Heart left ventricle (tissue), 16 donors: ENCODE data around the gene CUL3. TPM values are rescaled to one million over a fixed set of nuclear protein-coding genes. Genes with fewer than 3 reads are reported as not detected.

Source experiments
- ATAC-seq, 4 donors: fragments of 200-7000 bp; cut with Tn5 transposase; one replicate each; pipeline ENCODE4 v1.9.1; 2020 to 2022; ENCODE audit warnings: moderate library complexity in 4 of 4, mild to moderate bottlenecking in 3 of 4, moderate number of reproducible peaks in 1 of 4
- DNase-seq, 5 donors: peaks; one replicate each; pipeline ENCODE4 v3.0.0-alpha.2; 2020
- H3K27ac ChIP-seq, 12 donors: fragments of 200-600 bp; sonication (generic) in 4 of 12; one replicate each; pipeline versions ENCODE4 v1.5.0 to v1.8.0; 2016 to 2022; ENCODE audit warnings: mild to moderate bottlenecking in 2 of 12
- H3K27me3 ChIP-seq, 9 donors: fragments of 200-600 bp; sonication (generic) in 2 of 9; one replicate each; pipeline versions ENCODE4 v1.5.1 to v1.8.0; 2016 to 2022; ENCODE audit warnings: mild to moderate bottlenecking in 3 of 9
- H3K36me3 ChIP-seq, 9 donors: fragments of 200-600 bp; sonication (generic) in 2 of 9; one replicate each; pipeline versions ENCODE4 v1.5.0 to v1.8.0; 2018 to 2022; ENCODE audit warnings: mild to moderate bottlenecking in 2 of 9
- H3K4me1 ChIP-seq, 12 donors: fragments of 200-600 bp; sonication (generic) in 4 of 12; one replicate each; pipeline versions ENCODE4 v1.5.0 to v1.8.0; 2016 to 2022; ENCODE audit warnings: mild to moderate bottlenecking in 3 of 12
- H3K4me3 ChIP-seq, 12 donors: fragments of 200-600 bp; sonication (generic) in 4 of 12; one replicate each; pipeline versions ENCODE4 v1.5.0 to v1.8.0; 2017 to 2022; ENCODE audit warnings: mild to moderate bottlenecking in 9 of 12, moderate library complexity in 4 of 12
- H3K9me3 ChIP-seq, 12 donors: fragments of 200-600 bp; sonication (generic) in 4 of 12; one replicate each; pipeline versions ENCODE4 v1.5.0 to v1.8.0; 2016 to 2022; ENCODE audit warnings: mild to moderate bottlenecking in 1 of 12
- CTCF ChIP-seq, 12 donors: fragments of 200-600 bp; sonication (generic) in 4 of 12; IDR thresholded peaks; one replicate each; pipeline versions ENCODE4 v1.5.0 to v1.8.0; 2018 to 2022; ENCODE audit warnings: antibody characterized with exemption in 12 of 12, mild to moderate bottlenecking in 5 of 12
- POLR2A ChIP-seq, 2 donors: fragments of 450-650 bp; IDR thresholded peaks; one replicate each; pipeline ENCODE4 v1.6.1; 2017; ENCODE audit warnings: antibody characterized with exemption in 2 of 2, mild to moderate bottlenecking in 2 of 2, moderate library complexity in 2 of 2
- WGBS, 4 donors: extraction: QIAGEN DNeasy Blood & Tissue Kit in 2 of 4; methylation state at CpG; one replicate each; pipeline versions ENCODE4 v1.1.5 to v1.1.7; 2013 to 2018; 5-methylcytosine and 5-hydroxymethylcytosine counted together
- intact Hi-C, 10 donors: fragments of 100-400 bp; cut with DNase I; formaldehyde crosslinking; loops; one replicate each; pipeline versions ENCODE4 v1.11.1 to v1.14.2; 2022
- polyA plus RNA-seq, 2 donors: library from polyadenylated mRNA; stranded (reverse); fragments of 200-250 nt; gene quantifications; one replicate each; pipeline ENCODE4 v1.2.3, GENCODE V29; 2013
- total RNA-seq, 9 donors: library from RNA; depleted of rRNA in 2 of 9; stranded (reverse); fragments of >200 nt in 2 of 9; fragmentation: NEBNext Ultra II Directional in 3 of 9; extraction: Animal tissue kit (Norgen Biotek cat#: 25700) in 3 of 9; gene quantifications; one replicate each; pipeline versions ENCODE4 v1.1.0 to v1.2.4, GENCODE V29; 2016 to 2023
- donor health status: ischemic (EF 13 %, LVEDD 7.1; RV severe dilation, severe dysfunction).
- donor health status: healthy with polysubstance abuse.
- donor health status: DM: no; HTN: yes; CAD: no.
- donor health status: DM: no; HTN: no; CAD: no.
- donor health status: ischemic (EF 25% LVEDD 6.9; RV normal size, moderate dysfunction).
- donor health status: ischemic (EF 25% LVEDD 5.7; RV mildly dilated, moderate dysfunction).
- donor health status: healthy.
- donor health status: DM: yes; HTN: yes; CAD: no.
- donor health status: ischemic (EF 35%, LVEDD 5.7; RV mildly dilated, moderate dysfunction).
- donor health status: nonischemic (EF 11% LVEDD 7.7; RV severe dilation, severe dysfunction).
- donor health status: DM: yes; HTN: yes; CAD: no.
- donor health status: PGD.
- donor health status: ischemic (EF 29% LVEDD 5.4; RV normal size, mild dysfunction).
- donor health status: nonischemic (EF 23%, LVEDD 6.1; RV moderate dilation, normal function).

Gene CUL3
- total and polyA plus RNA-seq, 11 donors, result 54.6 to 87.0 (median 72.4) TPM

- H3K4me3 ChIP-seq, result no peak overlapping the region
- H3K9me3 ChIP-seq, result no peaks in the 10 kb centered on the region
- DNase-seq (no peak), ATAC-seq (no peak)
- no peak overlapping the region for H3K27ac ChIP-seq
- H3K27me3 ChIP-seq, result peaks cover 0 to 19% (median 2%) of the 10 kb centered on the region in 9 donors
- WGBS, 4 donors, result 74 to 81% (median 78%) methylated on average over 5 of the region's 5 CpGs
- no peak for TF ChIP-seq POLR2A (IDR thresholded peaks at IDR 0.05)
- TF ChIP-seq CTCF (IDR thresholded peaks at IDR 0.05), result no peak
- H3K4me1 ChIP-seq, result peaks cover 0 to 12% (median 0%) of the 10 kb centered on the region in 12 donors
- intact Hi-C loops, result loop anchor here in 3 of 10 donors (5.0 to 10.0 kb wide), 4 partner anchors 34 to 214 kb away; no protein-coding TSS in a partner anchor
- no peaks in the 10 kb centered on the region for H3K36me3 ChIP-seq
Measured at GRCh38 chr2:224440988-224441387, 144.2 kb downstream of the CUL3 start.

- H3K27ac ChIP-seq, result no peak overlapping the region
- H3K4me1 ChIP-seq, result peaks cover 0 to 12% (median 0%) of the 10 kb centered on the region in 12 donors
- peaks cover 0 to 19% (median under 1%) of the 10 kb centered on the region in 9 donors for H3K27me3 ChIP-seq
- ATAC-seq, result no peak
- no peak overlapping the region for H3K4me3 ChIP-seq
- TF ChIP-seq POLR2A (IDR thresholded peaks at IDR 0.05) (no peak), CTCF (IDR thresholded peaks at IDR 0.05) (no peak)
- intact Hi-C loops, result no loop called here
- no peak for DNase-seq
- no peaks in the 10 kb centered on the region for H3K36me3 ChIP-seq
- H3K9me3 ChIP-seq, result no peaks in the 10 kb centered on the region
Measured at GRCh38 chr2:224438726-224439125, 146.4 kb downstream of the CUL3 start.

GRCh38 chr2:224436634-224437033 lies 148.5 kb downstream of the CUL3 start:
- Histone ChIP-seq H3K4me3 (no peak overlapping the region), H3K27me3 (no peaks in the 10 kb centered on the region), H3K9me3 (no peaks in the 10 kb centered on the region), H3K36me3 (no peaks in the 10 kb centered on the region), H3K27ac (no peak overlapping the region), H3K4me1 (no peaks in the 10 kb centered on the region)
- no peak for DNase-seq
- ATAC-seq, result no peak
- 93 to 100% (median 97%) methylated on average over 1 of the region's 1 CpG for WGBS, 4 donors
- intact Hi-C loops, result no loop called here
- TF ChIP-seq CTCF (IDR thresholded peaks at IDR 0.05) (no peak), POLR2A (IDR thresholded peaks at IDR 0.05) (no peak)

GRCh38 chr2:224434618-224435017 lies 150.5 kb downstream of the CUL3 start:
- no peak overlapping the region for H3K27ac ChIP-seq
- intact Hi-C loops, result no loop called here
- ATAC-seq (peak in 1 of 4 donors; percentile 59), DNase-seq (no peak)
- TF ChIP-seq CTCF (IDR thresholded peaks at IDR 0.05) (no peak), POLR2A (IDR thresholded peaks at IDR 0.05) (no peak)
- H3K4me3 ChIP-seq, result peak overlapping the region in 1 of 12 donors; percentile 4
- peaks cover 0 to 6% (median 0%) of the 10 kb centered on the region in 12 donors for H3K9me3 ChIP-seq
- no peaks in the 10 kb centered on the region for H3K4me1 ChIP-seq
- no peaks in the 10 kb centered on the region for H3K36me3 ChIP-seq
- H3K27me3 ChIP-seq, result no peaks in the 10 kb centered on the region
- 52 to 79% (median 64%) methylated on average over 4 of the region's 4 CpGs for WGBS, 4 donors
